Gastrocnemius medialis (tissue), 4 donors: Measurements from ENCODE around the gene DCC.

Experiments used
- POLR2A ChIP-seq, 2 donors: fragments of 450-650 bp; IDR thresholded peaks; one replicate each; pipeline ENCODE4 v1.6.1; 2017; ENCODE audit warnings: antibody characterized with exemption in 2 of 2, mild to moderate bottlenecking in 2 of 2, moderate library complexity in 2 of 2
- TF ChIP-seq, protein P1 (sequence below), 5 experiments: fragments of 450-650 bp in 3 of 5; fragments of 200-600 bp in 2 of 5; sonication (generic) in 2 of 5; IDR thresholded peaks in 4 of 5; conservative IDR thresholded peaks in 1 of 5; 1 replicate in 4 of 5; 2 replicates in 1 of 5; pipeline ENCODE4 v1.5.1; 2016 to 2019; ENCODE audit warnings: antibody characterized with exemption in 5 of 5, mild to moderate bottlenecking in 3 of 5, moderate library complexity in 3 of 5

DNA sequence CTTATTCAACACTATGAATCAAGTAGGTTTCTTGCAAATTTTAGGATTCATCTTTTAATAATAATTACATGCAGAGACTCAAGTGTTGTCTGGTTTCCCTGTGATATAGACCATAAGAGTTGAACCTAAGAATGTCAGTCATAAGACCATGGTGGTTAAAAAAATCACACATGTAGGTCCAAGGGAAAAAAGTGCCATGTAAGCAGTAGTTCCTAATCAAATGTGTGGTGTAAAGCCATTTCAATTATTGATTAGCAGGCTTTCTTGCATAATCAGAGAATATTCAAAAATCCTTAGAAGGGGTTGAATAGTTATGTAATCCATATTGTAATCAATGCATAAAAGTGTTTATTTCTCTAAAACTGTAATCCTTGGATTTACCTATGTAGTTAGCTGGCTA, 93.8 kb downstream of the DCC start:
- TF ChIP-seq, protein P1, sequence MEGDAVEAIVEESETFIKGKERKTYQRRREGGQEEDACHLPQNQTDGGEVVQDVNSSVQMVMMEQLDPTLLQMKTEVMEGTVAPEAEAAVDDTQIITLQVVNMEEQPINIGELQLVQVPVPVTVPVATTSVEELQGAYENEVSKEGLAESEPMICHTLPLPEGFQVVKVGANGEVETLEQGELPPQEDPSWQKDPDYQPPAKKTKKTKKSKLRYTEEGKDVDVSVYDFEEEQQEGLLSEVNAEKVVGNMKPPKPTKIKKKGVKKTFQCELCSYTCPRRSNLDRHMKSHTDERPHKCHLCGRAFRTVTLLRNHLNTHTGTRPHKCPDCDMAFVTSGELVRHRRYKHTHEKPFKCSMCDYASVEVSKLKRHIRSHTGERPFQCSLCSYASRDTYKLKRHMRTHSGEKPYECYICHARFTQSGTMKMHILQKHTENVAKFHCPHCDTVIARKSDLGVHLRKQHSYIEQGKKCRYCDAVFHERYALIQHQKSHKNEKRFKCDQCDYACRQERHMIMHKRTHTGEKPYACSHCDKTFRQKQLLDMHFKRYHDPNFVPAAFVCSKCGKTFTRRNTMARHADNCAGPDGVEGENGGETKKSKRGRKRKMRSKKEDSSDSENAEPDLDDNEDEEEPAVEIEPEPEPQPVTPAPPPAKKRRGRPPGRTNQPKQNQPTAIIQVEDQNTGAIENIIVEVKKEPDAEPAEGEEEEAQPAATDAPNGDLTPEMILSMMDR (IDR thresholded peaks at IDR 0.05 in 4 of 5, conservative IDR thresholded peaks at IDR 0.05 in 1 of 5): no peak
- TF ChIP-seq POLR2A (IDR thresholded peaks at IDR 0.05): no peak
